ENCODE data around the gene SMARCA1. TPM values are rescaled to one million over a fixed set of nuclear protein-coding genes. Genes with fewer than 3 reads are reported as not detected.
A peak's percentile ranks its signal among the peaks of the same experiment; 100 is the strongest.

Gene SMARCA1
- total RNA-seq, 1 donor from 2014 or later = 21.5 TPM

GRCh38 chrX:129549124-129549523 lies 25.8 kb upstream of the SMARCA1 start:
- DNase-seq (ENCODE audit: low spot score in 2 of 2) = no peak
- H3K27me3 ChIP-seq = no peaks in the 10 kb centered on the region
- no peak overlapping the region for H3K27ac ChIP-seq
- H3K4me3 ChIP-seq = no peak overlapping the region
- intact Hi-C loops (cut with DNase I) = no loop called here
- no peaks in the 10 kb centered on the region for H3K9me3 ChIP-seq
- no peaks in the 10 kb centered on the region for H3K36me3 ChIP-seq
- TF ChIP-seq, protein P1, sequence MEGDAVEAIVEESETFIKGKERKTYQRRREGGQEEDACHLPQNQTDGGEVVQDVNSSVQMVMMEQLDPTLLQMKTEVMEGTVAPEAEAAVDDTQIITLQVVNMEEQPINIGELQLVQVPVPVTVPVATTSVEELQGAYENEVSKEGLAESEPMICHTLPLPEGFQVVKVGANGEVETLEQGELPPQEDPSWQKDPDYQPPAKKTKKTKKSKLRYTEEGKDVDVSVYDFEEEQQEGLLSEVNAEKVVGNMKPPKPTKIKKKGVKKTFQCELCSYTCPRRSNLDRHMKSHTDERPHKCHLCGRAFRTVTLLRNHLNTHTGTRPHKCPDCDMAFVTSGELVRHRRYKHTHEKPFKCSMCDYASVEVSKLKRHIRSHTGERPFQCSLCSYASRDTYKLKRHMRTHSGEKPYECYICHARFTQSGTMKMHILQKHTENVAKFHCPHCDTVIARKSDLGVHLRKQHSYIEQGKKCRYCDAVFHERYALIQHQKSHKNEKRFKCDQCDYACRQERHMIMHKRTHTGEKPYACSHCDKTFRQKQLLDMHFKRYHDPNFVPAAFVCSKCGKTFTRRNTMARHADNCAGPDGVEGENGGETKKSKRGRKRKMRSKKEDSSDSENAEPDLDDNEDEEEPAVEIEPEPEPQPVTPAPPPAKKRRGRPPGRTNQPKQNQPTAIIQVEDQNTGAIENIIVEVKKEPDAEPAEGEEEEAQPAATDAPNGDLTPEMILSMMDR (IDR thresholded peaks at IDR 0.05) = no peak
- H3K4me1 ChIP-seq = no peaks in the 10 kb centered on the region

GRCh38 chrX:129545408-129545807 lies 22.1 kb upstream of the SMARCA1 start:
- Histone ChIP-seq H3K4me1 (no peaks in the 10 kb centered on the region), H3K36me3 (no peaks in the 10 kb centered on the region), H3K4me3 (no peak overlapping the region), H3K27me3 (no peaks in the 10 kb centered on the region), H3K9me3 (no peaks in the 10 kb centered on the region), H3K27ac (no peak overlapping the region)
- TF ChIP-seq, protein P1 (IDR thresholded peaks at IDR 0.05) = no peak
- intact Hi-C loops (cut with DNase I) = no loop called here
- DNase-seq (ENCODE audit: low spot score in 2 of 2) = no peak

DNA sequence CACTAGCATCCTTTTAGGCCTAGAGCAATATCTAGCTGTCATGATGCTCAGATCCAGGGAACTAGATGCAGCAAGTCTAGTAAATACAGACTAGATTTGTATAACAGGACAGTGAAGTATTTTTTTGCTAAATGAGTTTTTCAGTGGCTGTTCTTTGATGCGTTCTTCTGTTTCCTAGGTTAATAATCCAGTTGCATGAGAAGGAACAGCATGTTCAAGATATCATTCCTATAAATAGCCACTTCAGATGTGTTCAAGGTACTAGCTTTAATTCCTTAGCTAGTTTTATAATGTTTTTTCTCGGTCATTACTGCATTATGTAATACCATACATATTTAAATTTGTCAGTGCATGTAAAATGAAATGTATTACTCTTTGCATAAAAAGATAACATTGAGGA lies 21.5 kb upstream of the SMARCA1 start:
- no peaks in the 10 kb centered on the region for H3K36me3 ChIP-seq
- intact Hi-C loops (cut with DNase I) = no loop called here
- H3K4me3 ChIP-seq = no peak overlapping the region
- H3K9me3 ChIP-seq = no peaks in the 10 kb centered on the region
- DNase-seq (ENCODE audit: low spot score in 2 of 2) = no peak
- no peaks in the 10 kb centered on the region for H3K27me3 ChIP-seq
- TF ChIP-seq, protein P1 (IDR thresholded peaks at IDR 0.05) = no peak
- no peak overlapping the region for H3K27ac ChIP-seq
- H3K4me1 ChIP-seq = no peaks in the 10 kb centered on the region

GRCh38 chrX:129540722-129541184 lies 17.5 kb upstream of the SMARCA1 start:
- TF ChIP-seq, protein P1 (IDR thresholded peaks at IDR 0.05) = no peak
- Histone ChIP-seq H3K9me3 (no peaks in the 10 kb centered on the region), H3K4me3 (peak overlapping the region; percentile 64 to 79), H3K27me3 (no peaks in the 10 kb centered on the region), H3K27ac (peak overlapping the region; percentile 81), H3K4me1 (no peaks in the 10 kb centered on the region), H3K36me3 (no peaks in the 10 kb centered on the region)
- no peak for DNase-seq (ENCODE audit: low spot score in 2 of 2)
- intact Hi-C loops (cut with DNase I) = loop anchor here (1.0 kb wide), 1 partner anchor 17 kb away; the partner anchor contains the start of gene SMARCA1

DNA sequence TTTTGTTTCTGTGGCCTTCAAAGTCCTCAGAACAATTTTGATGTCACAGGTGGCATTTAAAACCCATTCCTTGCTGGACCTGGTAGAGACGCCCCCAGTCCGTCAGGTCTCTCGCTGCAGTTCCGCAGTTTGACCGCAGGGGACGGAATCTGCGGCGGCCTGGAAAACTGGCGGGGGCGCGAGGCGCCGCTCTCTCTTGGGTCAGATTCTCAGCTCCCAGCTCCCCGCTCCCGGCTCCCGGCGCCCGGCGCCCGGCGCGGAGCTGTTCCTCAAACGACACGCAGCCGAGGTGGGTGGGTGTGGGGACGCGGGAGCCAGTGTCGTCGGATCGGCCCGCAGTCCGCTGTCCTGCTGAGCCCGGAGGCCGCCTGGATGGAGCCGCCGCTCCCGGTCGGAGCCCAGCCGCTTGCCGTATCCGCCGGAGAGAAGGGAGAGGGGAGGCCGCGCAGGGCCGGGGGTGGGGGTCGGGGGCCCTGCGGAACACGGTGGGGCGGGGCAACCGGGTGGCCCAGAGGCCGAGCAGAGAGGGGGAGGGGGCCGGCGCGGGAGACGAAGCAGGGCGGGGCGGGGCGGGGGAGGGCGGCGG lies 16.9 kb upstream of the SMARCA1 start, which contains the start of gene OCRL:
TSS of gene OCRL (plus strand) at position 192 of the 586 bp plus-strand sequence. CDS start at position 373, 181 bp downstream.
- Histone ChIP-seq H3K27me3 (no peaks in the 10 kb centered on the region), H3K4me1 (no peaks in the 10 kb centered on the region), H3K9me3 (no peaks in the 10 kb centered on the region), H3K27ac (peak within 1 kb of the TSS; percentile 81), H3K36me3 (no peaks in the 10 kb centered on the region), H3K4me3 (peak within 1 kb of the TSS; percentile 64 to 79)
- TF ChIP-seq, protein P1 (IDR thresholded peaks at IDR 0.05) = peak; percentile 69 to 81 (median 80)
- DNase-seq (ENCODE audit: low spot score in 2 of 2) = peak in 1 of 2 donors; percentile 79
- intact Hi-C loops (cut with DNase I) = loop anchor here (1.0 kb wide), 1 partner anchor 17 kb away; the partner anchor contains the start of gene SMARCA1
